ENCODE results near the gene TCEA2. TPM values are rescaled to one million over a fixed set of nuclear protein-coding genes. Genes with fewer than 3 reads are reported as not detected.

Gene TCEA2
- polyA plus RNA-seq, 4 donors, result 63.9 to 97.6 (median 77.2) TPM

GRCh38 chr20:64063389-64064144, 569 bp downstream of the TCEA2 start:
- no peak for DNase-seq (ENCODE audit: low read depth in 4 of 4, low spot score in 3 of 4)

DNA sequence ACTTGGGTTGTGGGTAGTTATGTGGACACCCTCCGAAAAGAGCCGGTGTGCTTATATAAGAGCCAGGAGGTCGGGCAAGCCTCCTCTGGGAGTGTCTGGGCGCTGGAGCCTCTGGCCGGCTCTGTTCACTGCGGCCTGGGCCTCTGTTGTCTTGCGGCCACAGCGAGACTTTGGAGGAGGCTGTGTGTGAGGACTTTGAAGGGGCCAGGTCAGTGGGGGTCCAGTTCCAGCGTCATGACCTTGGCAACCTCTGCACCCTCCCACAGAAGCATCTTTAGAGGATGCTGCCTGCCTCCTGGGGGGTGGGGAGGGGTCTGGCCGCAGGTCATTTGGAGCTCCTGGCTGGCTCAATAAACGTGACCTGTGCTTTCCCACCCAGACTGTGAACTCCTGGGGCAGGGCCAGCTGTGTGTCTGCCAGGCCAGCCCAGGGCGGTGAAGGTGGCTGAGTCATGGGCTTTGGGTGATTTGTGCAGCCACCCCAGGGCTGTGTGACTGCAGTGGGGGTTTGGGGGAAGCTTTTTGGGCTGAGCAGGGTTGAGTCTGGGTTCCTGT, 1.2 kb downstream of the TCEA2 start:
- no peak for DNase-seq (ENCODE audit: low read depth in 4 of 4, low spot score in 3 of 4)

GRCh38 chr20:64065062-64065973, 2.3 kb downstream of the TCEA2 start:
- no peak for DNase-seq (ENCODE audit: low read depth in 4 of 4, low spot score in 3 of 4)

DNA sequence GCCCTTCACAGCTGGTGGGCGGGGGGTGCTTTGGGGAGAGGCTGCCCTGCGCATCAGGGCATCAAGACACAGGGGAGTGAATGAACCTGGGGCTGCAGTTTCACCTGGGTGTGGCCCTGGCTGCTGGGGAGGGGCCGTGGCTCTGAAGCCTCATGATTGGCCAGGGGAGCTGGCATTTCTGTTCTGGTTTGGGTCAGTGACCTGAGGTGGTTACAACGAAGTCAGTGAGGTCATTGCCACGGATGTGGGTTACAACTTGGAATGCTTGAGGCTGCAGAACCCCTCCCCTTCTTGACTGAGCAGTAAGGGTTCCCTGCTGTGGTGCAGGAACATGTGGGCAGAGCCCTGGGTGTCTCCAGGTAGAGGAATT, 3.0 kb downstream of the TCEA2 start:
- no peak for DNase-seq (ENCODE audit: low read depth in 4 of 4, low spot score in 3 of 4)

- no peak for DNase-seq (ENCODE audit: low read depth in 4 of 4, low spot score in 3 of 4)
Observed at GRCh38 chr20:64067005-64067632, 4.1 kb downstream of the TCEA2 start.

DNA sequence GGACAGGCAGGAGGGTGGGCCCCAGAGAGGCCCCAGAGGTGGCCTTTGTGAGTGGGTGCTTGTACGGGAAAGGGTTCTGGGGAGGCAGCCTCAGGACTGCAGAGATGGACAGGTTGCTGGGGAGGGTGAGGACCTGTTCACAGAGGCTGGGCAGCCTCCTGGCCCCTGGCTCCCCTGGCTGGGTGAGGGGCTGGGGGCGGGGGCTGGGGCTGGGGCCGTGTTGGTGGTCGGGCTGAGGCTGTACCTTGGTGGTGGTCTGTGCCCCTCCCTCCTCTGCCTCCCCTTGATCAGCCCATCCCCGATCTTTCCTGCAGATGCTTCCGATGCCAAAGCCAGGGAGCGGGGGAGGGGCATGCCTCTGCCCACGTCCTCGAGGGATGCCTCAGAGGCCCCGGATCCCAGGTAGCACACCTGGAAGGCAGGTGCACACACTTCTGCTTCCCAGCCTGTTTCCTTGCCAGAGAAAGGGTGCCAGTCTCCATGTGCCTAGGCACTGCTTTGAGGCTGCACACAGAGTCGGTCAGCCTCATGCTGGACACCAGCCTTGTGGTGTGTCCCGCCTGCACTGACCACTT, 4.8 kb downstream of the TCEA2 start:
- no peak for DNase-seq (ENCODE audit: low read depth in 4 of 4, low spot score in 3 of 4)

- DNase-seq (ENCODE audit: low read depth in 4 of 4, low spot score in 3 of 4), result no peak
Observed at GRCh38 chr20:64068386-64069208, 5.6 kb downstream of the TCEA2 start.

DNA sequence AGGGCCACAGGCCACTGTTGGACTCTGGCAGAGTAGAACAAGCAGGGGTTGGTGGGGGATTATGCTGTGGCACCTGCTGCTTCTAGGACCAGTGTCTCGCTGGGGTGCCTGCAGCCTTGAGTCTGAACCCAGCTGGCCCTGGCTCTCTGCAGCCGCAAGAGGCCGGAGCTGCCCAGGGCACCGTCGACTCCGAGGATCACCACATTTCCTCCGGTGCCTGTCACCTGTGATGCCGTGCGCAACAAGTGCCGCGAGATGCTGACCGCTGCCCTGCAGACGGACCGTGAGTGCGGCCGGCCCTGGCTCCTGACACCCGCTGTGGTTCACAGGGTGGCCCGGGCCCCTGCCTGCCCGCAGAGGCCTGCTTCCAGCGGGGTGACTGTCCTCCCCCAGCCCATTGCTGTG, 6.2 kb downstream of the TCEA2 start:
- DNase-seq (ENCODE audit: low read depth in 4 of 4, low spot score in 3 of 4), result no peak

GRCh38 chr20:64069614-64070243, 6.7 kb downstream of the TCEA2 start:
- DNase-seq (ENCODE audit: low read depth in 4 of 4, low spot score in 3 of 4), result no peak

GRCh38 chr20:64070244-64070993, 7.4 kb downstream of the TCEA2 start:
- DNase-seq (ENCODE audit: low read depth in 4 of 4, low spot score in 3 of 4), result no peak

- DNase-seq (ENCODE audit: low read depth in 4 of 4, low spot score in 3 of 4), result no peak
Observed at GRCh38 chr20:64071341-64072332, 8.6 kb downstream of the TCEA2 start.

GRCh38 chr20:64072498-64073063, 9.6 kb downstream of the TCEA2 start:
- no peak for DNase-seq (ENCODE audit: low read depth in 4 of 4, low spot score in 3 of 4)

GRCh38 chr20:64073476-64074183, 10.6 kb downstream of the TCEA2 start:
- no peak for DNase-seq (ENCODE audit: low read depth in 4 of 4, low spot score in 3 of 4)

DNA sequence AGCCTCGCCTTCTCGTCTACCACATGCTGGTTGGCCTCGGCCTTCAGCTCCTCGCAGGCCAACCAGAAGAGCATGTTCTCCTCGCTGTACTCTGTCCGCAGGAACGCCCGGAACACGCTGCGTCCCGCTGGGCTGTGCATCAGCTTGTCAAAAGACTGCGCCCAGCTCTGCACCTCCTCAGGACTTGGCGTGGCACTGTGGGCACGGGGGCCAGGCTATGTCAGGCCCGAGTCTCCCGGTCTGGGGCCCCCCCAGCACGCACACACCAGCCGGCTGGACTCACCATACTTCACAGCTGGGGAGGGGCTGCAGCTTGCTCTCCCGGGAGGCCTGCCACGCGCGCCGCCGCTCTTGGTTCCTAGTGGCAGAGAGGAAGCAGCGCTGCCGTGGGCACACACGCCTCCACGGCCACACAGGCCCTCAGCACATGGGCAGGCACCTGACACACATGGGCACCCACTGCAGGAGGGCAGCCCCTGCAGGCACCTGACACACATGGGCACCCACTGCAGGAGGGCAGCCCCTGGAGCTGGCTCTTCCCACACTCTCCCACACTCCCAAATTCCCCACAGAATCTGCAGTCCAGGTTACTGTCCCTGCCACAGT, 11.3 kb downstream of the TCEA2 start:
- DNase-seq (ENCODE audit: low read depth in 4 of 4, low spot score in 3 of 4), result no peak

DNA sequence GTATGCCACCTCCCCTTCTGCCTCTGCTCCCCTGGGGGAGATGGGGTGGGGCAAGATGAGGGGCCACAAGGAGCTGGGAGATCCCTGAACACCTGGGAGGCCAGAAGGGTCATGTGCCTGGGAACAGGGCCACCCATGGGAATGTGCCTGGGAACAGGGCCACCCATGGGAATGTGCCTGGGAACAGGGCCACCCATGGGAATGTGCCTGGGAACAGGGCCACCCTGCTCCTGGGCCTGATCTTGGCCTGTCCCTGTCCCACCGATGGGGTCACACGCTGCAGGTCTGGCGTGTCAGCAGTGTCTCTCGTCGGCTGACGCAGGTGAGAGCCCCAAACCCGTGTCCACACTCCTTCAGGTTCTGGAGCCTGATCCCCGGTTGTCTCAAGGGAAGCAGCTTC, 12.0 kb downstream of the TCEA2 start:
- DNase-seq (ENCODE audit: low read depth in 4 of 4, low spot score in 3 of 4), result no peak

DNA sequence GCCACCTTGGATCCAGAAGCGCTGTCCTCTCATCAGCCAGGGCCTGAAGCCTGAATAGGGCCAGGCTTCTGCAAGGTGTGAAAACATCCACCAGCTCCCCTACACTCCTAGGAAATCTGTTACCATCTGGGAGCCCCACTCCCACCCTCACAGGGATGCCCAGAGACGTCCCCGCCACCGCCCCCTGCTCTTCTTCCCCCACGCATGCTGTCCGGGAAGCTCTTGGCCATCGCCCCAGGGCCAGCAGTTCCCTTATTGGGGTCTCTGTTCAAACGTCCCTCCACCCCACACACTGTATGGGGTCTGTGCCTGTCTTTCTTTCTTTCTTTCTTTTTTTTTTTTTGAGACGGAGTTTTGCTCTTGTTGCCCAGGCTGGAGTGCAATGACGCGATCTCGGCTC, 12.6 kb downstream of the TCEA2 start:
- DNase-seq (ENCODE audit: low read depth in 4 of 4, low spot score in 3 of 4), result no peak
